SK-N-SH (cell line): ENCODE results near the gene KRTAP20-2. TPM values are rescaled to one million over a fixed set of nuclear protein-coding genes. Genes with fewer than 3 reads are reported as not detected.

Experiments used
- CTCF ChIA-PET: fragments of 300-600, 350-600 bp; formaldehyde crosslinking; extraction: SDS; loops from one replicate; lab custom pipeline; 2021; lab: Yijun Ruan, JAX
- POLR2A ChIA-PET: fragments of 350-600 bp; sonication (Branson Sonifier 250); formaldehyde crosslinking; extraction: SDS; loops from one replicate; lab custom pipeline; 2020; ENCODE audit warnings: antibody characterized with exemption, inconsistent platforms; lab: Yijun Ruan, JAX
- DNase-seq: peaks from one replicate; pipeline ENCODE4 v3.0.0; 2012
- H2AFZ ChIP-seq: fragments of 200-600 bp; sonication (generic); 2 replicates; pipeline ENCODE4 v1.8.1; 2016; ENCODE audit warnings: antibody characterized with exemption, mild to moderate bottlenecking, low read depth
- H3F3A ChIP-seq: fragments of 200-600 bp; sonication (generic); replicated peaks from 2 replicates; pipeline ENCODE3; 2016; ENCODE audit warnings: antibody characterized with exemption, mild to moderate bottlenecking; ENCODE audit not compliant: insufficient read depth
- H3K27ac ChIP-seq, 2 experiments: fragments of 200-500 bp in 1 of 2; fragments of 200-600 bp in 1 of 2; sonication (Bioruptor generic) in 1 of 2; sonication (generic), shearing (Covaris generic) in 1 of 2; 2 replicates each; pipeline versions ENCODE4 v1.5.1 to v1.6.1; 2014 to 2016; ENCODE audit warnings: low read depth in 2 of 2, inconsistent platforms in 1 of 2, low read length in 1 of 2, mild to moderate bottlenecking in 1 of 2, mixed read lengths in 1 of 2
- H3K27me3 ChIP-seq: fragments of 200-600 bp; sonication (generic), shearing (Covaris generic); 2 replicates; pipeline ENCODE4 v1.6.1; 2016; ENCODE audit warnings: mixed run types; ENCODE audit not compliant: insufficient read depth
- H3K36me3 ChIP-seq, 2 experiments: fragments of 200-500 bp in 1 of 2; fragments of 200-600 bp in 1 of 2; sonication (Bioruptor generic) in 1 of 2; sonication (generic) in 1 of 2; replicated peaks in 1 of 2; 2 replicates each; pipeline versions ENCODE3 to v1.5.1; 2014 to 2016; ENCODE audit warnings: low read length in 1 of 2, mild to moderate bottlenecking in 1 of 2; ENCODE audit not compliant: insufficient read depth in 2 of 2, control insufficient read depth in 1 of 2
- H3K4me1 ChIP-seq, 2 experiments: fragments of 200-500 bp in 1 of 2; fragments of 200-600 bp in 1 of 2; sonication (Bioruptor generic) in 1 of 2; sonication (generic), shearing (Covaris generic) in 1 of 2; 2 replicates each; pipeline versions ENCODE4 v1.5.1 to v1.6.1; 2014 to 2016; ENCODE audit warnings: low read depth in 1 of 2, low read length in 1 of 2, mixed run types in 1 of 2; ENCODE audit not compliant: insufficient read depth in 2 of 2, control insufficient read depth in 1 of 2
- H3K4me2 ChIP-seq: fragments of 200-600 bp; sonication (generic), shearing (Covaris generic); 2 replicates; pipeline ENCODE4 v1.6.1; 2017; ENCODE audit warnings: mixed run types
- H3K4me3 ChIP-seq, 2 experiments: fragments of 200-500 bp in 1 of 2; fragments of 200-600 bp in 1 of 2; sonication (Bioruptor generic) in 1 of 2; sonication (generic), shearing (Covaris generic) in 1 of 2; 2 replicates each; pipeline versions ENCODE4 v1.5.1 to v1.8.1; 2014 to 2016; ENCODE audit warnings: low read depth in 2 of 2, inconsistent platforms in 1 of 2, low read length in 1 of 2, mild to moderate bottlenecking in 1 of 2, mixed read lengths in 1 of 2, moderate library complexity in 1 of 2
- H3K79me2 ChIP-seq: fragments of 200-600 bp; sonication (generic); 2 replicates; pipeline ENCODE4 v1.8.1; 2017; ENCODE audit warnings: mild to moderate bottlenecking; ENCODE audit not compliant: insufficient read depth
- H3K9ac ChIP-seq: fragments of 200-600 bp; sonication (generic); 2 replicates; pipeline ENCODE4 v1.6.1; 2017; ENCODE audit warnings: mixed run types
- H3K9me2 ChIP-seq: fragments of 200-600 bp; sonication (generic); 2 replicates; pipeline ENCODE4 v1.6.1; 2017; ENCODE audit warnings: mixed run types
- H3K9me3 ChIP-seq: fragments of 200-600 bp; sonication (generic); 2 replicates; pipeline ENCODE4 v1.6.1; 2017; ENCODE audit warnings: mixed run types, mild to moderate bottlenecking, moderate library complexity
- H4K20me1 ChIP-seq: fragments of 200-600 bp; sonication (generic); 2 replicates; pipeline ENCODE4 v1.6.1; 2017; ENCODE audit warnings: mild to moderate bottlenecking, mixed run types; ENCODE audit not compliant: insufficient read depth
- EZH2phosphoT487 ChIP-seq: fragments of 200-600 bp; sonication (generic); IDR thresholded peaks from 2 replicates; pipeline ENCODE4 v1.6.1; 2017; ENCODE audit warnings: low read depth, mixed run types, mild to moderate bottlenecking, antibody characterized with exemption, moderate library complexity, borderline replicate concordance
- GATA2 ChIP-seq: sonication (generic); formaldehyde crosslinking; IDR thresholded peaks from 2 replicates; pipeline ENCODE4 v1.5.0; 2020; ENCODE audit warnings: mild to moderate bottlenecking, missing genetic modification reagents
- NFIC ChIP-seq: IDR thresholded peaks from 2 replicates; pipeline ENCODE4 v1.4.0; 2012; ENCODE audit warnings: borderline replicate concordance
- RCOR1 ChIP-seq: fragments of 150-350 bp; IDR thresholded peaks from 2 replicates; pipeline ENCODE4 v1.6.1; 2017; ENCODE audit warnings: antibody characterized with exemption, low read length
- RFX5 ChIP-seq: IDR thresholded peaks from 2 replicates; pipeline ENCODE4 v1.6.1; 2012; ENCODE audit warnings: mild to moderate bottlenecking, improper control_type of control experiment, low read length
- SMC3 ChIP-seq: IDR thresholded peaks from 2 replicates; pipeline ENCODE4 v1.6.1; 2012; ENCODE audit warnings: low read depth, low read length, improper control_type of control experiment
- WGBS: methylation state at CpG from one replicate; pipeline ENCODE4 v1.1.6; 2017; ENCODE audit warnings: low lambda C conversion rate; 5-methylcytosine and 5-hydroxymethylcytosine counted together
- polyA plus RNA-seq, 3 experiments: library from polyadenylated mRNA; depleted of rRNA; stranded (reverse); fragments of >200 nt; gene quantifications; 2 replicates each; pipeline ENCODE4 v1.2.3, GENCODE V29; 2012
- TF ChIP-seq, protein P1 (sequence below): IDR thresholded peaks from 2 replicates; pipeline ENCODE4; 2012
- TF ChIP-seq, protein P2 (sequence below): IDR thresholded peaks from 2 replicates; pipeline ENCODE4 v1.4.0; 2012; ENCODE audit warnings: low read depth, borderline replicate concordance
- TF ChIP-seq, protein P3 (sequence below): IDR thresholded peaks from 2 replicates; pipeline ENCODE4 v1.4.0; 2012; ENCODE audit warnings: low read depth, borderline replicate concordance
- TF ChIP-seq, protein P4 (sequence below): fragments of 200-600 bp; sonication (generic); IDR thresholded peaks from 2 replicates; pipeline ENCODE4 v1.6.1; 2017; ENCODE audit warnings: antibody characterized with exemption, mild to moderate bottlenecking, moderate library complexity

Gene KRTAP20-2
- polyA plus RNA-seq, 1 of the 3 experiments (the other 2 are of a cell fraction): not detected

GRCh38 chr21:30598802-30599201 lies 36.2 kb upstream of the KRTAP20-2 start, which contains the start of gene KRTAP6-2 (continued):
- no peak for TF ChIP-seq RCOR1
- TF ChIP-seq, protein P1, sequence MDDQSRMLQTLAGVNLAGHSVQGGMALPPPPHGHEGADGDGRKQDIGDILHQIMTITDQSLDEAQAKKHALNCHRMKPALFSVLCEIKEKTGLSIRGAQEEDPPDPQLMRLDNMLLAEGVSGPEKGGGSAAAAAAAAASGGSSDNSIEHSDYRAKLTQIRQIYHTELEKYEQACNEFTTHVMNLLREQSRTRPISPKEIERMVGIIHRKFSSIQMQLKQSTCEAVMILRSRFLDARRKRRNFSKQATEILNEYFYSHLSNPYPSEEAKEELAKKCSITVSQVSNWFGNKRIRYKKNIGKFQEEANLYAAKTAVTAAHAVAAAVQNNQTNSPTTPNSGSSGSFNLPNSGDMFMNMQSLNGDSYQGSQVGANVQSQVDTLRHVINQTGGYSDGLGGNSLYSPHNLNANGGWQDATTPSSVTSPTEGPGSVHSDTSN: no peak
- TF ChIP-seq RFX5: no peak
- TF ChIP-seq, protein P2, sequence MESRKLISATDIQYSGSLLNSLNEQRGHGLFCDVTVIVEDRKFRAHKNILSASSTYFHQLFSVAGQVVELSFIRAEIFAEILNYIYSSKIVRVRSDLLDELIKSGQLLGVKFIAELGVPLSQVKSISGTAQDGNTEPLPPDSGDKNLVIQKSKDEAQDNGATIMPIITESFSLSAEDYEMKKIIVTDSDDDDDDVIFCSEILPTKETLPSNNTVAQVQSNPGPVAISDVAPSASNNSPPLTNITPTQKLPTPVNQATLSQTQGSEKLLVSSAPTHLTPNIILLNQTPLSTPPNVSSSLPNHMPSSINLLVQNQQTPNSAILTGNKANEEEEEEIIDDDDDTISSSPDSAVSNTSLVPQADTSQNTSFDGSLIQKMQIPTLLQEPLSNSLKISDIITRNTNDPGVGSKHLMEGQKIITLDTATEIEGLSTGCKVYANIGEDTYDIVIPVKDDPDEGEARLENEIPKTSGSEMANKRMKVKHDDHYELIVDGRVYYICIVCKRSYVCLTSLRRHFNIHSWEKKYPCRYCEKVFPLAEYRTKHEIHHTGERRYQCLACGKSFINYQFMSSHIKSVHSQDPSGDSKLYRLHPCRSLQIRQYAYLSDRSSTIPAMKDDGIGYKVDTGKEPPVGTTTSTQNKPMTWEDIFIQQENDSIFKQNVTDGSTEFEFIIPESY: no peak
- TF ChIP-seq, protein P3, sequence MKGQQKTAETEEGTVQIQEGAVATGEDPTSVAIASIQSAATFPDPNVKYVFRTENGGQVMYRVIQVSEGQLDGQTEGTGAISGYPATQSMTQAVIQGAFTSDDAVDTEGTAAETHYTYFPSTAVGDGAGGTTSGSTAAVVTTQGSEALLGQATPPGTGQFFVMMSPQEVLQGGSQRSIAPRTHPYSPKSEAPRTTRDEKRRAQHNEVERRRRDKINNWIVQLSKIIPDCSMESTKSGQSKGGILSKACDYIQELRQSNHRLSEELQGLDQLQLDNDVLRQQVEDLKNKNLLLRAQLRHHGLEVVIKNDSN: no peak

DNA sequence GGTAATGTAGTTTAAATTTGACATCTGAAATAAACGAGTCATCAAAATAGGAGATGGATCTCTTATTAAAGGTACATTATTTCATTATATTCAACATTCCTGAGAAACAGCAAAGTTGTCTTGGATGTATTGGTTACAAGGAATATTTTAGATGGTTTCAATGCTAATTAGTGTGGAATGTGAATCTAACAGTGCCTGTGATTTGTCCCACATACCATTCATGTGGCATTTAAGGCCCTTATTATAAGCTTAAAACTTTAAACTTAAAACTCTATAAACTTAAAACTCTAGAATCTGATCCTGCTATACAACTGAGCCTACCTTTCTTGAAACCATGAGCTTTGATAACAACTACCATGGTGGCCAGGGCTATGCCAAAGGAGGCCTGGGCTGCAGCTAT lies 34.2 kb upstream of the KRTAP20-2 start, which contains the start of gene KRTAP22-1:
Gene KRTAP22-1, plus strand, starts transcription at position 301 of the 400 bp plus-strand sequence.
- Histone ChIP-seq H3K36me3 (no peaks in the 10 kb centered on the region), H3F3A (no peaks in the 10 kb centered on the region), H2AFZ (no peak within 1 kb of the TSS), H3K4me1 (no peaks in the 10 kb centered on the region), H3K27me3 (no peaks in the 10 kb centered on the region), H3K79me2 (no peaks in the 10 kb centered on the region), H3K27ac (no peak within 1 kb of the TSS), H3K9ac (no peak within 1 kb of the TSS), H3K9me2 (no peaks in the 10 kb centered on the region), H3K4me3 (no peak within 1 kb of the TSS), H3K4me2 (no peak within 1 kb of the TSS), H4K20me1 (no peaks in the 10 kb centered on the region), H3K9me3 (no peaks in the 10 kb centered on the region)
- ChIA-PET CTCF (interaction anchor here (0.6 to 1.0 kb wide), 2 partner anchors 9 to 48 kb away, joined by 3 read pairs; no protein-coding TSS in a partner anchor), POLR2A (no interaction called here)
- WGBS: 4% methylated on average over 1 of the region's 1 CpG
- no peak for DNase-seq
- no peak for TF ChIP-seq EZH2phosphoT487
- no peak for TF ChIP-seq GATA2
- TF ChIP-seq, all 33 proteins: peak for 0

DNA sequence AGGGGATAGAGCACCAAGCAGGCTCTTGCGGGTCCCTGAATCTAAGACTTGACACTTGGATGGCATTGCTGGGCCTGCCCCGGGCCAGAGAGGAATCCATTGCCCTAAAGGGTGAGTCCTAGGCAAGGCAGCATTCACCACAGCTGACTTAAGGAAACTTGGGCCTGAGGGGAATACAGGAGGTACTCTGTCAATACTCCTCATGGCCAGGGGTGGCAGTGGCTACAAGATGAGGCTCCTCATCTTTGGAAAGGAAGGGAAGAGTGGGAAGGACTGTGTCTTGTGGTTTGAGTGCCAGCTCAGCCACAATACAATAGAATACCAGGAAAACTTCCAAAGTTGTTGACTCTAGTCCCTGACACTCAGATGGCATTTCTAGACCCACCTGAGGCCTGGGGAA lies 29.0 kb upstream of the KRTAP20-2 start:
- no peaks in the 10 kb centered on the region for H3K79me2 ChIP-seq
- no peak overlapping the region for H3K4me3 ChIP-seq
- no peaks in the 10 kb centered on the region for H3F3A ChIP-seq
- WGBS: 0% methylated on average over 2 of the region's 2 CpGs
- no peaks in the 10 kb centered on the region for H3K9me3 ChIP-seq
- no peaks in the 10 kb centered on the region for H3K36me3 ChIP-seq
- DNase-seq: no peak
- H2AFZ ChIP-seq: no peak overlapping the region
- no peak overlapping the region for H3K4me2 ChIP-seq
- H3K4me1 ChIP-seq: no peaks in the 10 kb centered on the region
- H3K27me3 ChIP-seq: no peaks in the 10 kb centered on the region
- H3K27ac ChIP-seq: no peak overlapping the region
- H3K9me2 ChIP-seq: no peaks in the 10 kb centered on the region
- ChIA-PET POLR2A (no interaction called here), CTCF (no interaction called here)
- no peaks in the 10 kb centered on the region for H4K20me1 ChIP-seq
- TF ChIP-seq NFIC: no peak
- TF ChIP-seq, protein P4, sequence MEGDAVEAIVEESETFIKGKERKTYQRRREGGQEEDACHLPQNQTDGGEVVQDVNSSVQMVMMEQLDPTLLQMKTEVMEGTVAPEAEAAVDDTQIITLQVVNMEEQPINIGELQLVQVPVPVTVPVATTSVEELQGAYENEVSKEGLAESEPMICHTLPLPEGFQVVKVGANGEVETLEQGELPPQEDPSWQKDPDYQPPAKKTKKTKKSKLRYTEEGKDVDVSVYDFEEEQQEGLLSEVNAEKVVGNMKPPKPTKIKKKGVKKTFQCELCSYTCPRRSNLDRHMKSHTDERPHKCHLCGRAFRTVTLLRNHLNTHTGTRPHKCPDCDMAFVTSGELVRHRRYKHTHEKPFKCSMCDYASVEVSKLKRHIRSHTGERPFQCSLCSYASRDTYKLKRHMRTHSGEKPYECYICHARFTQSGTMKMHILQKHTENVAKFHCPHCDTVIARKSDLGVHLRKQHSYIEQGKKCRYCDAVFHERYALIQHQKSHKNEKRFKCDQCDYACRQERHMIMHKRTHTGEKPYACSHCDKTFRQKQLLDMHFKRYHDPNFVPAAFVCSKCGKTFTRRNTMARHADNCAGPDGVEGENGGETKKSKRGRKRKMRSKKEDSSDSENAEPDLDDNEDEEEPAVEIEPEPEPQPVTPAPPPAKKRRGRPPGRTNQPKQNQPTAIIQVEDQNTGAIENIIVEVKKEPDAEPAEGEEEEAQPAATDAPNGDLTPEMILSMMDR: peak; percentile 21; the same call in 1 of the 2 replicates
- no peak for TF ChIP-seq SMC3
- TF ChIP-seq RFX5: no peak
- no peak overlapping the region for H3K9ac ChIP-seq
